K562 (cell line): ENCODE results near the gene OR52E4. TPM values are rescaled to one million over a fixed set of nuclear protein-coding genes. Genes with fewer than 3 reads are reported as not detected.

Experiments used
- ATAC-seq: fragments of 200-7000 bp; cut with Tn5 transposase; 3 replicates; pipeline ENCODE4 v1.9.1; 2020; ENCODE audit warnings: moderate library complexity
- BruUV-seq: library from RNA; stranded (reverse); fragments of 400-500 nt; replicated peaks from 2 replicates; lab custom pipeline; 2021; lab: Mats Ljungman, UMichigan
- CTCF ChIA-PET: fragments of 300-600 bp; formaldehyde crosslinking; extraction: SDS; loops from one replicate; lab custom pipeline; 2021; ENCODE audit warnings: low intra/inter-chr PET ratio; lab: Yijun Ruan, JAX
- POLR2A ChIA-PET: fragments of 300-600, 350-650 bp; sonication (Branson Sonifier 250); formaldehyde crosslinking; extraction: SDS; loops from one replicate; lab custom pipeline; 2021; ENCODE audit warnings: antibody characterized with exemption, inconsistent platforms; lab: Yijun Ruan, JAX
- DNase-seq, 4 experiments: peaks; one replicate each; pipeline versions ENCODE4 v3.0.0 to v3.0.0-alpha.2; 2011 to 2018; ENCODE audit warnings: low spot score in 3 of 4, mixed read lengths in 3 of 4; ENCODE audit errors: extremely low read depth in 1 of 4
- FAIRE-seq: peaks from 2 replicates; lab custom pipeline; 2011; peaks lifted over from hg19 to GRCh38; lab: Jason Lieb, UNC
- H2AFZ ChIP-seq: 2 replicates; pipeline ENCODE4 v1.6.0; 2011; ENCODE audit warnings: low read depth, low read length, control low read depth, inconsistent platforms
- H3K27ac ChIP-seq: fragments of 200-600 bp; 3 replicates; pipeline ENCODE4 v1.8.0; 2011; ENCODE audit warnings: low read depth, mild to moderate bottlenecking, control low read depth, inconsistent platforms, low read length, moderate library complexity, mixed read lengths; ENCODE audit errors: extremely low read depth
- H3K27me3 ChIP-seq, 2 experiments: fragments of 300-600 bp in 1 of 2; 2 replicates in 1 of 2; 3 replicates in 1 of 2; pipeline versions ENCODE4 v1.6.0 to v1.8.0; 2011; ENCODE audit warnings: inconsistent platforms in 2 of 2, low read length in 2 of 2, mild to moderate bottlenecking in 1 of 2, mixed read lengths in 1 of 2, moderate library complexity in 1 of 2; ENCODE audit not compliant: control insufficient read depth in 2 of 2, insufficient read depth in 2 of 2
- H3K36me3 ChIP-seq: fragments of 300-600 bp; 3 replicates; pipeline ENCODE4 v1.8.0; 2011; ENCODE audit warnings: mild to moderate bottlenecking, low read length, inconsistent platforms; ENCODE audit not compliant: control insufficient read depth, insufficient read depth
- H3K4me1 ChIP-seq, 2 experiments: fragments of 200-600 bp in 1 of 2; replicated peaks in 1 of 2; 2 replicates in 1 of 2; 3 replicates in 1 of 2; pipeline versions ENCODE4 v1.5.1 to v1.8.0; 2011; ENCODE audit warnings: inconsistent platforms in 2 of 2, low read length in 2 of 2, mild to moderate bottlenecking in 1 of 2, mixed read lengths in 1 of 2, moderate library complexity in 1 of 2; ENCODE audit not compliant: control insufficient read depth in 2 of 2, insufficient read depth in 2 of 2
- H3K4me2 ChIP-seq: 2 replicates; pipeline ENCODE4 v1.6.1; 2011; ENCODE audit warnings: low read length, control low read depth, inconsistent platforms, mixed read lengths; ENCODE audit not compliant: insufficient read depth
- H3K4me3 ChIP-seq: fragments of 200-600 bp; sonication (generic), shearing (Covaris generic); 2 replicates; pipeline ENCODE4 v1.5.1; 2016; ENCODE audit warnings: control low read depth, inconsistent platforms
- H3K79me2 ChIP-seq: fragments of 200-600 bp; 3 replicates; pipeline ENCODE4 v1.8.0; 2011; ENCODE audit warnings: low read length, inconsistent platforms; ENCODE audit not compliant: control insufficient read depth, insufficient read depth
- H3K9ac ChIP-seq, 2 experiments: 2 replicates each; pipeline versions ENCODE4 v1.6.0 to v1.6.1; 2011; ENCODE audit warnings: low read depth in 2 of 2, low read length in 2 of 2, control low read depth in 1 of 2, inconsistent platforms in 1 of 2, mild to moderate bottlenecking in 1 of 2, mixed read lengths in 1 of 2; ENCODE audit not compliant: insufficient read depth in 1 of 2
- H3K9me1 ChIP-seq: one replicate; pipeline ENCODE4 v1.6.0; 2011; ENCODE audit warnings: inconsistent platforms, mild to moderate bottlenecking, low read length, moderate library complexity; ENCODE audit not compliant: control insufficient read depth, insufficient read depth
- H3K9me3 ChIP-seq: replicated peaks from 2 replicates; pipeline ENCODE4 v1.5.1; 2011; ENCODE audit warnings: low read depth, low read length, inconsistent platforms; ENCODE audit not compliant: control insufficient read depth, insufficient read depth
- H4K20me1 ChIP-seq: replicated peaks from 2 replicates; pipeline ENCODE4 v1.6.1; 2011; ENCODE audit warnings: low read length, inconsistent platforms, mixed read lengths; ENCODE audit not compliant: control insufficient read depth, insufficient read depth
- ZFP36 ChIP-seq: fragments of 150-350 bp; IDR thresholded peaks from 2 replicates; pipeline ENCODE4 v1.6.1; 2018; ENCODE audit warnings: low read length, low read depth; ENCODE audit not compliant: partially characterized antibody
- ZKSCAN3 ChIP-seq: fragments of 250-450 bp; sonication (Bioruptor Pico); IDR thresholded peaks from 2 replicates; pipeline ENCODE4 v1.4.0; 2020
- WGBS: fragments of 100-300 bp; shearing (Covaris generic); methylation state at CpG from one replicate; pipeline ENCODE4 v1.1.6; 2016; ENCODE audit warnings: low coverage, mixed read lengths; ENCODE audit not compliant: insufficient coverage; ENCODE audit errors: missing lambda C conversion rate; 5-methylcytosine and 5-hydroxymethylcytosine counted together
- in situ Hi-C: fragments of 300-500 bp; cut with MboI; formaldehyde crosslinking; loops from 4 replicates; pipeline ENCODE4 v1.15.0; 2018; ENCODE audit warnings: inconsistent platforms, mixed read lengths
- intact Hi-C: fragments of 100-400 bp; cut with micrococcal nuclease; formaldehyde crosslinking; loops from 2 replicates; pipeline ENCODE4 v1.14.2; 2022
- polyA plus RNA-seq, 8 experiments: library from polyadenylated mRNA; depleted of rRNA in 4 of 8; stranded (reverse) in 5 of 8; unstranded in 3 of 8; fragments of >200 nt; fragmentation: Nextera tagmentation in 2 of 8; fragmentation: Illumina TruSeq in 1 of 8; extraction: Ambion mirVana in 2 of 8; extraction: Trizol in 1 of 8; gene quantifications; 2 replicates each; pipeline versions ENCODE4 v1.2.1 to v1.2.3, GENCODE V29; 2011 to 2014; ENCODE audit warnings: inconsistent platforms in 1 of 8, missing spikeins in 1 of 8
- total RNA-seq, 7 experiments: library from RNA; depleted of rRNA in 6 of 7; stranded (reverse); fragments of >200 nt in 6 of 7; fragmentation: Illumina TruSeq in 2 of 7; extraction: Trizol in 2 of 7; gene quantifications; 2 replicates each; pipeline versions ENCODE4 v1.2.1 to v1.2.3, GENCODE V29; 2011 to 2021; ENCODE audit warnings: low replicate concordance in 1 of 7
- TF ChIP-seq, protein P1 (sequence below): fragments of 450-650 bp; IDR thresholded peaks from 2 replicates; pipeline ENCODE4 v1.7.0; 2016; ENCODE audit warnings: borderline replicate concordance

OR52E4 gene
- total and polyA plus RNA-seq, 9 of the 15 experiments (the other 6 are each of a cell fraction or from before 2014, with no cell fraction given): not detected

DNA sequence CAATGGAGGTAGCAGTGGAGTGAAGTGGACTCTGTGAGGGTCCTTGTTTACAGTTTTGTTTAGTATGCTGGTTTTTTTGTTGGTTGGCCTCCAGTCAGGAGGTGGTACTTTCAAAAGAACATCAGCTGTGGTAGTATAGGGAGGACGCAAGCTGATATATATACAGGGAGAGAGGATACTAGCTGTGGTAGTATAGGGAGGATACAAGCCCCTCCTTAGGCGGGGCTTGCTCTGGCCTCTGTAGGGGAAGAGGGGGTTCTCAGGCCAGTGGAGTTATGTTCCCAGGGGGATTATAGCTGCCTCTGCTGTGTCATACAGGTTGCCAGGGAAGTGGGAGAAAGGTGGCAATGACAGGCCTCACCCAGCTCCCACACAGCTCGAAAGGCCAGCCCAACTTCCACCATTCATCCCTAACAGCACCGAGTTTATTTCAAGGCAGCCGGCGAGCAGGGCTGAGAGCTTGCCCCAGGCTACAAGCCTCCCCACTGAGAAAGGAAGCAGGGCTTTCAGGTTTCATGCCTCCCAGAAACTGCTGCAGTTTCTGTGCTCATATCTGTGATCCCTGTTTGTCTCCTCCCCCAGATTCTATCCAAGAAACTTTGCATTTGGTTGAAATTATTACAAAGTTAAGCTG lies 49.1 kb upstream of the OR52E4 start:
- Histone ChIP-seq H3K4me2 (no peak overlapping the region), H3K36me3 (no peaks in the 10 kb centered on the region), H3K4me1 (no peaks in the 10 kb centered on the region), H3K79me2 (no peaks in the 10 kb centered on the region), H3K4me3 (no peak overlapping the region), H4K20me1 (no peaks in the 10 kb centered on the region), H3K27ac (no peak overlapping the region), H2AFZ (no peak overlapping the region; the same call in 1 of the 2 replicates), H3K9me1 (no peaks in the 10 kb centered on the region), H3K27me3 (0 out of 5 replicates have a peak, but pooled peaks cover 0 to 4% of the 10 kb centered on the region in 2 experiments), H3K9ac (no peak overlapping the region), H3K9me3 (no peaks in the 10 kb centered on the region)
- ChIA-PET CTCF (no interaction called here), POLR2A (no interaction called here)
- no peak for FAIRE-seq
- TF ChIP-seq ZFP36: peak; percentile 76
- TF ChIP-seq, protein P1, sequence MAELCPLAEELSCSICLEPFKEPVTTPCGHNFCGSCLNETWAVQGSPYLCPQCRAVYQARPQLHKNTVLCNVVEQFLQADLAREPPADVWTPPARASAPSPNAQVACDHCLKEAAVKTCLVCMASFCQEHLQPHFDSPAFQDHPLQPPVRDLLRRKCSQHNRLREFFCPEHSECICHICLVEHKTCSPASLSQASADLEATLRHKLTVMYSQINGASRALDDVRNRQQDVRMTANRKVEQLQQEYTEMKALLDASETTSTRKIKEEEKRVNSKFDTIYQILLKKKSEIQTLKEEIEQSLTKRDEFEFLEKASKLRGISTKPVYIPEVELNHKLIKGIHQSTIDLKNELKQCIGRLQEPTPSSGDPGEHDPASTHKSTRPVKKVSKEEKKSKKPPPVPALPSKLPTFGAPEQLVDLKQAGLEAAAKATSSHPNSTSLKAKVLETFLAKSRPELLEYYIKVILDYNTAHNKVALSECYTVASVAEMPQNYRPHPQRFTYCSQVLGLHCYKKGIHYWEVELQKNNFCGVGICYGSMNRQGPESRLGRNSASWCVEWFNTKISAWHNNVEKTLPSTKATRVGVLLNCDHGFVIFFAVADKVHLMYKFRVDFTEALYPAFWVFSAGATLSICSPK: no peak
- TF ChIP-seq ZKSCAN3 (CRISPR knock-in tag): no peak
- WGBS: 8% methylated on average over 6 of the region's 6 CpGs
- ATAC-seq: no peak
- no peak for DNase-seq
- in situ Hi-C loops (no loop called here), intact Hi-C loops (no loop called here)
- no TSS peak for BruUV-seq
